Measurements from ENCODE around the gene ANKRD23. TPM values are rescaled to one million over a fixed set of nuclear protein-coding genes. Genes with fewer than 3 reads are reported as not detected.

ANKRD23 gene
- total and polyA plus RNA-seq, 2 of the 13 experiments (the other 11 are each of a cell fraction or from before 2014, with no cell fraction given) = 1.5 to 1.6 TPM

GRCh38 chr2:96819128-96819875, 24.5 kb downstream of the ANKRD23 start (continued):
- TF ChIP-seq ZBTB7A (CRISPR knock-in tag; IDR thresholded peaks at IDR 0.05) (peak; percentile 76; the same call in 1 of the 2 replicates), ZNF530 (CRISPR knock-in tag; IDR thresholded peaks at IDR 0.05; ENCODE audit: low read depth) (no peak), PRDM15 (CRISPR knock-in tag; IDR thresholded peaks at IDR 0.05) (peak; percentile 85), ZNF550 (CRISPR knock-in tag; IDR thresholded peaks at IDR 0.05; ENCODE audit: borderline replicate concordance) (no peak), ZNF646 (CRISPR knock-in tag; IDR thresholded peaks at IDR 0.05) (no peak), ZBTB14 (CRISPR knock-in tag; IDR thresholded peaks at IDR 0.05) (0 out of 2 replicates have a peak, but pooled peaks have one; percentile 35), FOSL1 (CRISPR knock-in tag; IDR thresholded peaks at IDR 0.05; ENCODE audit: borderline replicate concordance) (peak; percentile 54; the same call in 1 of the 2 replicates), AHR (CRISPR knock-in tag; IDR thresholded peaks at IDR 0.05) (no peak), ZNF441 (CRISPR knock-in tag; IDR thresholded peaks at IDR 0.05; ENCODE audit: borderline replicate concordance) (peak; percentile 95), ZNF343 (CRISPR knock-in tag; IDR thresholded peaks at IDR 0.05) (peak; percentile 43; the same call in 1 of the 2 replicates), ZNF281 (CRISPR knock-in tag; IDR thresholded peaks at IDR 0.05; ENCODE audit: borderline replicate concordance) (peak; percentile 83; the same call in 1 of the 2 replicates), ZNF17 (CRISPR knock-in tag; IDR thresholded peaks at IDR 0.05) (no peak), JUND (CRISPR knock-in tag; IDR thresholded peaks at IDR 0.05) (peak; percentile 62; the same call in 1 of the 2 replicates), EHMT2 (IDR thresholded peaks at IDR 0.05; ENCODE audit: borderline replicate concordance, low read depth, low read length) (peak; percentile 41; the same call in 1 of the 2 replicates)

All from HepG2 (cell line).